ENCODE data around the gene MGST1. TPM values are rescaled to one million over a fixed set of nuclear protein-coding genes. Genes with fewer than 3 reads are reported as not detected.
"Not testable (repeated sequence)": the region's sequence is repeated elsewhere in the genome, so short reads cannot be mapped to it uniquely, and the experiment has no call there.

MGST1 gene
- total RNA-seq, 1 experiment from 2014 or later, result 30.0 TPM

- DNase-seq (ENCODE audit: low spot score), result no peak
- ChIA-PET CTCF (no interaction called here), POLR2A (ENCODE audit: low non-redundant PET) (no interaction called here)
- Histone ChIP-seq H3K27ac (ENCODE audit: low read depth, low read length, poor library complexity, severe bottlenecking) (no peak overlapping the region), H3K9me3 (ENCODE audit: low read depth, low read length, poor library complexity, severe bottlenecking) (no peaks in the 10 kb centered on the region), H3K27me3 (replicated peaks; ENCODE audit: insufficient read depth, low read depth, low read length, poor library complexity) (no peaks in the 10 kb centered on the region), H3K4me3 (ENCODE audit: low read depth, low read length, poor library complexity, severe bottlenecking) (no peak overlapping the region), H3K4me1 (ENCODE audit: insufficient read depth, low read length, poor library complexity, severe bottlenecking) (no peaks in the 10 kb centered on the region), H3K36me3 (ENCODE audit: insufficient read depth, low read length, poor library complexity, severe bottlenecking) (no peaks in the 10 kb centered on the region)
- intact Hi-C loops (cut with micrococcal nuclease; ENCODE audit: unreplicated experiment), result loop anchor here (5.0 kb wide), 1 partner anchor 175 kb away; no protein-coding TSS in a partner anchor
- TF ChIP-seq EZH2 (IDR thresholded peaks at IDR 0.05; ENCODE audit: borderline replicate concordance, low read depth, low read length, poor library complexity, severe bottlenecking) (no peak), CTCF (conservative IDR thresholded peaks at IDR 0.05; ENCODE audit: low read depth, low read length) (no peak)
- no TSS peak for BruUV-seq (replicated peaks)
Observed at GRCh38 chr12:16362550-16362949, 15.1 kb downstream of the MGST1 start.

- H3K27me3 ChIP-seq (replicated peaks; ENCODE audit: insufficient read depth, low read depth, low read length, poor library complexity), result peaks cover 3% of the 10 kb centered on the region
- no peaks in the 10 kb centered on the region for H3K4me1 ChIP-seq (ENCODE audit: insufficient read depth, low read length, poor library complexity, severe bottlenecking)
- H3K4me3 ChIP-seq (ENCODE audit: low read depth, low read length, poor library complexity, severe bottlenecking), result no peak overlapping the region
- ChIA-PET POLR2A (ENCODE audit: low non-redundant PET) (no interaction called here), CTCF (no interaction called here)
- H3K9me3 ChIP-seq (ENCODE audit: low read depth, low read length, poor library complexity, severe bottlenecking), result no peaks in the 10 kb centered on the region
- intact Hi-C loops (cut with micrococcal nuclease; ENCODE audit: unreplicated experiment), result no loop called here
- no peak overlapping the region for H3K27ac ChIP-seq (ENCODE audit: low read depth, low read length, poor library complexity, severe bottlenecking)
- BruUV-seq (replicated peaks), result no TSS peak
- H3K36me3 ChIP-seq (ENCODE audit: insufficient read depth, low read length, poor library complexity, severe bottlenecking), result no peaks in the 10 kb centered on the region
- TF ChIP-seq EZH2 (IDR thresholded peaks at IDR 0.05; ENCODE audit: borderline replicate concordance, low read depth, low read length, poor library complexity, severe bottlenecking), result no peak
- no peak for TF ChIP-seq CTCF (conservative IDR thresholded peaks at IDR 0.05; ENCODE audit: low read depth, low read length)
- no peak for DNase-seq (ENCODE audit: low spot score)
Observed at GRCh38 chr12:16369156-16369555, 21.7 kb downstream of the MGST1 start.

- no peaks in the 10 kb centered on the region for H3K9me3 ChIP-seq (ENCODE audit: low read depth, low read length, poor library complexity, severe bottlenecking)
- no peak overlapping the region for H3K27ac ChIP-seq (ENCODE audit: low read depth, low read length, poor library complexity, severe bottlenecking)
- H3K27me3 ChIP-seq (replicated peaks; ENCODE audit: insufficient read depth, low read depth, low read length, poor library complexity), result peaks cover 9% of the 10 kb centered on the region
- H3K4me1 ChIP-seq (ENCODE audit: insufficient read depth, low read length, poor library complexity, severe bottlenecking), result no peaks in the 10 kb centered on the region
- ChIA-PET POLR2A (ENCODE audit: low non-redundant PET) (no interaction called here), CTCF (no interaction called here)
- BruUV-seq (replicated peaks), result no TSS peak
- no peak for TF ChIP-seq CTCF (conservative IDR thresholded peaks at IDR 0.05; ENCODE audit: low read depth, low read length)
- no peak for TF ChIP-seq EZH2 (IDR thresholded peaks at IDR 0.05; ENCODE audit: borderline replicate concordance, low read depth, low read length, poor library complexity, severe bottlenecking)
- H3K36me3 ChIP-seq (ENCODE audit: insufficient read depth, low read length, poor library complexity, severe bottlenecking), result no peaks in the 10 kb centered on the region
- intact Hi-C loops (cut with micrococcal nuclease; ENCODE audit: unreplicated experiment), result no loop called here
- no peak for DNase-seq (ENCODE audit: low spot score)
- no peak overlapping the region for H3K4me3 ChIP-seq (ENCODE audit: low read depth, low read length, poor library complexity, severe bottlenecking)
Observed at GRCh38 chr12:16370096-16370495, 22.7 kb downstream of the MGST1 start.

- CTCF ChIA-PET; H3K27ac ChIP-seq (ENCODE audit: low read depth, low read length, poor library complexity, severe bottlenecking); DNase-seq (ENCODE audit: low spot score); H3K27me3 ChIP-seq (replicated peaks; ENCODE audit: insufficient read depth, low read depth, low read length, poor library complexity); H3K36me3 ChIP-seq (ENCODE audit: insufficient read depth, low read length, poor library complexity, severe bottlenecking); H3K9me3 ChIP-seq (ENCODE audit: low read depth, low read length, poor library complexity, severe bottlenecking); H3K4me3 ChIP-seq (ENCODE audit: low read depth, low read length, poor library complexity, severe bottlenecking); POLR2A ChIA-PET (ENCODE audit: low non-redundant PET); BruUV-seq (replicated peaks): not testable (repeated sequence)
- peaks cover 13% of the 10 kb centered on the region for H3K4me1 ChIP-seq (ENCODE audit: insufficient read depth, low read length, poor library complexity, severe bottlenecking)
- intact Hi-C loops (cut with micrococcal nuclease; ENCODE audit: unreplicated experiment), result loop anchor here (10.0 kb wide), 2 partner anchors 552 to 1262 kb away; no protein-coding TSS in a partner anchor
Observed at GRCh38 chr12:16382652-16383312, 35.3 kb downstream of the MGST1 start.
